Gastroesophageal sphincter (tissue), 4 donors: ENCODE data around the gene KDM5C. TPM values are rescaled to one million over a fixed set of nuclear protein-coding genes. Genes with fewer than 3 reads are reported as not detected.

ENCODE experiments used
- ATAC-seq: fragments of 150-250 bp; one replicate; pipeline ENCODE4 v1.9.1; 2016; ENCODE audit warnings: mild to moderate bottlenecking, moderate library complexity
- H3K27ac ChIP-seq, 4 donors: fragments of 200-600 bp; sonication (generic) in 3 of 4; 1 replicate in 3 of 4; 2 replicates in 1 of 4; pipeline ENCODE4 v1.5.1; 2016 to 2019
- H3K27me3 ChIP-seq: fragments of 200-600 bp; sonication (generic); one replicate; pipeline ENCODE4 v1.5.1; 2019
- H3K36me3 ChIP-seq, 2 donors: fragments of 200-600 bp; sonication (generic); one replicate each; pipeline ENCODE4 v1.5.1; 2019; ENCODE audit warnings: control low read depth in 1 of 2
- H3K4me1 ChIP-seq, 3 donors: fragments of 200-600 bp; sonication (generic); 1 replicate in 2 of 3; 2 replicates in 1 of 3; pipeline ENCODE4 v1.5.1; 2016 to 2019; ENCODE audit warnings: control low read depth in 2 of 3
- H3K4me3 ChIP-seq, 2 donors: fragments of 200-600 bp; sonication (generic); one replicate each; pipeline ENCODE4 v1.5.1; 2019; ENCODE audit warnings: mild to moderate bottlenecking in 1 of 2, moderate library complexity in 1 of 2
- H3K9me3 ChIP-seq, 3 donors: fragments of 200-600 bp; sonication (generic); one replicate each; pipeline ENCODE4 v1.5.1; 2017 to 2019; ENCODE audit warnings: control low read depth in 2 of 3
- CTCF ChIP-seq, 4 experiments: fragments of 200-600 bp in 2 of 4; fragments of 450-650 bp in 2 of 4; sonication (generic) in 1 of 4; IDR thresholded peaks; one replicate each; pipeline ENCODE4 v1.5.1; 2017 to 2019; ENCODE audit warnings: antibody characterized with exemption in 4 of 4, mild to moderate bottlenecking in 2 of 4, moderate library complexity in 2 of 4
- EP300 ChIP-seq: sonication (generic); formaldehyde crosslinking; IDR thresholded peaks from one replicate; pipeline ENCODE4 v1.6.1; 2017; ENCODE audit warnings: antibody characterized with exemption, mild to moderate bottlenecking
- POLR2A ChIP-seq, 2 donors: fragments of 450-650 bp; IDR thresholded peaks; one replicate each; pipeline ENCODE4 v1.6.1; 2017; ENCODE audit warnings: antibody characterized with exemption in 2 of 2, mild to moderate bottlenecking in 2 of 2, moderate library complexity in 1 of 2
- POLR2AphosphoS5 ChIP-seq: sonication (generic); formaldehyde crosslinking; IDR thresholded peaks from one replicate; pipeline ENCODE4 v1.6.1; 2017; ENCODE audit warnings: antibody characterized with exemption
- WGBS, 2 donors: methylation state at CpG; one replicate each; pipeline ENCODE4 v1.1.5; 2018; ENCODE audit warnings: low coverage in 1 of 2; 5-methylcytosine and 5-hydroxymethylcytosine counted together
- total RNA-seq, 4 donors: library from RNA; depleted of rRNA; stranded (reverse); fragments of >200 nt; gene quantifications; one replicate each; pipeline ENCODE4 v1.1.0, GENCODE V29; 2016

The KDM5C gene
- total RNA-seq, 4 donors from 2014 or later: 60.2 to 120 (median 79.7) TPM

DNA sequence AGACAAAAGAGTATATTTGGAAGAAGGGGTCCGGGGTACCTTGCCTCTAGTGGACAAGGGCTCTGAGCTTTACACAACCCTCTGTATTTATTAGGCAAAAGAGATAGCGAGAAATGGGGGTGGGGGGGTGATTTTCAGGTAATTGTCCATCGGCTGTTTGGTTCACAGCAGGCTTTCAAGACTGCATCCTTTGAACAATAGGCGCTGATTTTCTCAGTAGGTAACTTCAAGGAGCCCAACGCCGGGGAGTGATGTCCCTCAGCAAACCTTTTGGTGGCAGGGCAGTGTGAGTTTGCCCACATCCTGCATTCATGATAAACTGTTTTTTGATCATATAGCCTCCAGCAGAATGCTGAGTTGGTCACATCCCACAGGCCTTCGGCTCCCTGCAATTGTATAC, 61.6 kb downstream of the KDM5C start:
- Histone ChIP-seq H3K36me3 (peaks cover 0 to 5% of the 10 kb centered on the region in 2 donors), H3K9me3 (no peaks in the 10 kb centered on the region), H3K27me3 (no peaks in the 10 kb centered on the region), H3K27ac (no peak overlapping the region), H3K4me1 (no peaks in the 10 kb centered on the region), H3K4me3 (no peak overlapping the region)
- WGBS, 2 donors: 63 to 95% methylated on average over 2 to 6 of the region's 7 CpGs
- TF ChIP-seq EP300 (no peak), POLR2A (IDR thresholded peaks at IDR 0.05) (no peak), CTCF (IDR thresholded peaks at IDR 0.05) (no peak), POLR2AphosphoS5 (no peak)
- no peak for ATAC-seq

DNA sequence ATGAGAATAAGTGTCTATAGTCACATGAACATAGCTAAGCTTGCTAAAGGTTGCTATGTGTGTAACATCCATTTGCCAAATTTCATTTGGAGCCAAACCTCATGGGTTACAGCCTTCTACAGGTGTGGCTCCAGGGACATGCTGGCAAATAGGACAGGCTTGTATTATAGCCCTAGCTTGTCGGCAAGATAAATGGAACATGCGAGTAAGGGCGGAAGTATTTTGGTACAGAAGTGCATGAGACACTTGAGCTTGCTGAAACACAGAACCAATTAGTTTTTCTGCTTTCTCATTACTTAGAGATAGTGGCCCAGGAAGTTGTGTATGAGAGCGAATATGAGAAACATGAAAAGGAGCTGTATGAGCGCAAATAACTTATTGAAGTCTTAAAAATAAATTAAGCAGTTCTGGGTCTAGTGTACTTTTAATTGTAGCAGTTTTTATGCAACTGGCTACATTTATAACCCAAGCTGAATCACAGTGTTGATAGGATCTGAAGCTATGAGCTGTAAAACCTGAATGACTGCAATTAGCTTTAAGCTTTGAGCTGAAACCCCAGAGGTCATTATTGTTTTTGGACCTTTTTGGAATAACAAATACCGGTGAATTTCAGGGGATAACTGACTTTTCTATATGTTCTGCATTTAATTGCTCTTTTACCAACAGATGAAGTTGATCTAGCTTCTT, 64.6 kb downstream of the KDM5C start:
- Histone ChIP-seq H3K36me3 (no peaks in the 10 kb centered on the region), H3K27ac (no peak overlapping the region), H3K4me1 (no peaks in the 10 kb centered on the region), H3K9me3 (no peaks in the 10 kb centered on the region), H3K27me3 (no peaks in the 10 kb centered on the region), H3K4me3 (no peak overlapping the region)
- no peak for ATAC-seq
- 48 to 87% methylated on average over 3 to 6 of the region's 6 CpGs for WGBS, 2 donors
- no peak for TF ChIP-seq POLR2AphosphoS5
- no peak for TF ChIP-seq EP300
- no peak for TF ChIP-seq CTCF (IDR thresholded peaks at IDR 0.05)
- no peak for TF ChIP-seq POLR2A (IDR thresholded peaks at IDR 0.05)

DNA sequence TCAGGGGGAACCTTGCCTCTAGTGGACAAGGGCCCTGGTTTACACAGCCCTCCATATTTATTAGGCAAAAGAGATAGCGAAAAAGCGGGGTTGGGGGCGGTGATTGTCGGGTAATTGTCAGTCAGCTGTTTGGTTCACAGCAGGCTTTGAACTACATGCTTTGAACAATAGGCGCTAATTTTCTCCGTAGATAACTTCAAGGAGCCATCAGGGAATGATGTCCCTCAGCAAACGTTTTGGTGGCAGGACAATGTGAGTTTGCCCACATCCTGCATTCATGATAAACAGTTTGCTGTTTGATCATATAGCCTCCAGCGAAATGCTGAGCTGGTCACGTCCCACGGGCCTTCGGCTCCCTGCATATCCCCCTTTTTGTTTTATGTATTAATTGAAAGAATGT, 65.8 kb downstream of the KDM5C start:
- no peaks in the 10 kb centered on the region for H3K36me3 ChIP-seq
- H3K27me3 ChIP-seq: no peaks in the 10 kb centered on the region
- WGBS, 2 donors: 79 to 100% methylated on average over 5 to 9 of the region's 11 CpGs
- ATAC-seq: no peak
- no peak overlapping the region for H3K27ac ChIP-seq
- H3K4me1 ChIP-seq: no peaks in the 10 kb centered on the region
- no peak overlapping the region for H3K4me3 ChIP-seq
- TF ChIP-seq CTCF (IDR thresholded peaks at IDR 0.05): no peak
- no peak for TF ChIP-seq POLR2A (IDR thresholded peaks at IDR 0.05)
- no peak for TF ChIP-seq POLR2AphosphoS5
- TF ChIP-seq EP300: no peak
- no peaks in the 10 kb centered on the region for H3K9me3 ChIP-seq

- TF ChIP-seq POLR2A (IDR thresholded peaks at IDR 0.05) (no peak), CTCF (IDR thresholded peaks at IDR 0.05) (no peak), POLR2AphosphoS5 (no peak), EP300 (no peak)
- WGBS, 2 donors: 83 to 86% methylated on average over 1 to 2 of the region's 2 CpGs
- no peak overlapping the region for H3K4me3 ChIP-seq
- no peak overlapping the region for H3K27ac ChIP-seq
- no peaks in the 10 kb centered on the region for H3K36me3 ChIP-seq
- no peaks in the 10 kb centered on the region for H3K4me1 ChIP-seq
- H3K27me3 ChIP-seq: no peaks in the 10 kb centered on the region
- no peaks in the 10 kb centered on the region for H3K9me3 ChIP-seq
- ATAC-seq: no peak
These were observed 68.8 kb downstream of the KDM5C start for GRCh38 chrX:53156207-53156596.

DNA sequence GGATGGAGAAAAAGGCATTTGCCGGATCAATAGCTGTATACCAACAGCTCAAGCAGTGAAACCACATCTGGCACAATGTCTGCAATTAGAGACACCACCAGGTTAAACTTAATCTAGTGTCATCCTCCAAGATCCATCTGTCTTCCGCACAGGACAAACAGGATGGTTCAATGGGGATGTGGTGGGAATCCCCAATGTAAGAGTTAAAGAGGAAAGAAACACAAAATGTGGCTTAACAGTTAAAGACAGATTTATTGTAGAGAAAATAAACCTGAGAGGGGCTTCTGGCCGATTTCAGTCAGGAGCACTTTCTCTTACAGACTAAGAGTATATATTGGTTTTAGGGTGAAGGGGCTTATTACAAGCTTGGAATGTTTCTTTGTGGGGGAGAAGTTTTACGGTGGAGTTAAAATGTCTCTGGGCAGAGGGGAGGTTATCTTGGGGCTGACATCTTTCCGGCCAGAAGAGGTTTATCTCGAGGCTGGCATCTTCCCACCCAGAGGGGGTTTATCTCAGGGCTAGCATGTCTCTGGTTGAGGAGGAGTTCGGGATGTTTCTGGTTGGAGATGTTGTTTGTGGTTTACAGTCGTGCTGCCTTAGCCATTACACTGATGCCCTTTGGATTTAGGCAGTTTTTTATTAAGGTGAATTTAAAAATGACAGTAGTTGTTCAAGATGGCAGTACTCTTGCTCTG, 69.3 kb downstream of the KDM5C start:
- Histone ChIP-seq H3K27ac (no peak overlapping the region), H3K4me3 (no peak overlapping the region), H3K4me1 (no peaks in the 10 kb centered on the region), H3K9me3 (no peaks in the 10 kb centered on the region), H3K27me3 (no peaks in the 10 kb centered on the region), H3K36me3 (no peaks in the 10 kb centered on the region)
- ATAC-seq: no peak
- 78 to 94% methylated on average over 5 to 8 of the region's 8 CpGs for WGBS, 2 donors
- TF ChIP-seq POLR2AphosphoS5 (no peak), POLR2A (IDR thresholded peaks at IDR 0.05) (no peak), CTCF (IDR thresholded peaks at IDR 0.05) (no peak), EP300 (no peak)
